Neural progenitor cell (in vitro differentiated cells): Measurements from ENCODE around the gene KCNQ1. TPM values are rescaled to one million over a fixed set of nuclear protein-coding genes. Genes with fewer than 3 reads are reported as not detected.

Experiments used
- DNase-seq: peaks from one replicate; pipeline ENCODE4 v3.0.0-alpha.2; 2016; ENCODE audit warnings: low spot score
- H2AFZ ChIP-seq: fragments of 200-600 bp; sonication (generic); replicated peaks from 2 replicates; pipeline ENCODE4 v1.6.1; 2016; ENCODE audit warnings: antibody characterized with exemption
- H3F3A ChIP-seq: fragments of 200-600 bp; sonication (generic); 2 replicates; pipeline ENCODE4 v1.6.1; 2016; ENCODE audit warnings: antibody characterized with exemption, low read depth
- H3K27ac ChIP-seq: fragments of 200-600 bp; sonication (generic); 2 replicates; pipeline ENCODE4 v1.5.1; 2016; ENCODE audit warnings: mild to moderate bottlenecking
- H3K27me3 ChIP-seq: fragments of 200-600 bp; sonication (generic); 2 replicates; pipeline ENCODE4 v1.6.1; 2016; ENCODE audit warnings: mild to moderate bottlenecking, moderate library complexity
- H3K36me3 ChIP-seq: fragments of 200-600 bp; sonication (generic); 2 replicates; pipeline ENCODE4 v1.5.1; 2016
- H3K4me1 ChIP-seq: fragments of 200-600 bp; sonication (generic); 2 replicates; pipeline ENCODE4 v1.6.1; 2016; ENCODE audit warnings: mixed run types
- H3K4me2 ChIP-seq: fragments of 200-600 bp; sonication (generic); 2 replicates; pipeline ENCODE4 v1.6.1; 2016
- H3K4me3 ChIP-seq: fragments of 200-600 bp; sonication (generic); 2 replicates; pipeline ENCODE4 v1.5.1; 2016
- H3K79me2 ChIP-seq: fragments of 200-600 bp; sonication (generic); 2 replicates; pipeline ENCODE4 v1.6.1; 2016; ENCODE audit warnings: low read depth
- H3K9ac ChIP-seq: fragments of 200-600 bp; sonication (generic); 2 replicates; pipeline ENCODE4 v1.6.1; 2016
- H3K9me3 ChIP-seq: fragments of 200-600 bp; sonication (generic); 2 replicates; pipeline ENCODE4 v1.5.1; 2016; ENCODE audit warnings: low read depth
- H4K20me1 ChIP-seq: fragments of 200-600 bp; sonication (generic); 2 replicates; pipeline ENCODE4 v1.6.1; 2016; ENCODE audit warnings: low read depth
- H3K27ac Mint-ChIP-seq: 3 replicates; pipeline ENCODE4 v1.8.0; 2021; ENCODE audit warnings: mixed read lengths
- H3K27me3 Mint-ChIP-seq: 2 replicates; pipeline ENCODE4 v1.8.0; 2022; ENCODE audit warnings: low read depth, mild to moderate bottlenecking, inconsistent platforms, moderate library complexity, mixed read lengths; ENCODE audit not compliant: insufficient read depth
- H3K36me3 Mint-ChIP-seq: 3 replicates; pipeline ENCODE4 v1.8.0; 2021; ENCODE audit warnings: mixed read lengths
- H3K4me1 Mint-ChIP-seq: 3 replicates; pipeline ENCODE4 v1.8.0; 2021; ENCODE audit warnings: mixed read lengths
- H3K4me3 Mint-ChIP-seq: 3 replicates; pipeline ENCODE4 v1.8.0; 2021; ENCODE audit warnings: mild to moderate bottlenecking, moderate library complexity, mixed read lengths
- H3K9me3 Mint-ChIP-seq: 3 replicates; pipeline ENCODE4 v1.8.0; 2020; ENCODE audit warnings: mixed read lengths
- CTCF ChIP-seq: fragments of 200-600 bp; sonication (generic); IDR thresholded peaks from 2 replicates; pipeline ENCODE4 v1.5.1; 2017; ENCODE audit warnings: antibody characterized with exemption, mild to moderate bottlenecking
- EZH2 ChIP-seq: fragments of 200-600 bp; sonication (generic); IDR thresholded peaks from 2 replicates; pipeline ENCODE4 v1.6.1; 2017; ENCODE audit warnings: antibody characterized with exemption, mild to moderate bottlenecking, moderate library complexity
- EZH2phosphoT487 ChIP-seq: fragments of 200-600 bp; sonication (generic); IDR thresholded peaks from 2 replicates; pipeline ENCODE4 v1.6.1; 2017; ENCODE audit warnings: antibody characterized with exemption
- total RNA-seq: library from RNA; depleted of rRNA; stranded (reverse); fragments of >200 nt; gene quantifications from 2 replicates; pipeline ENCODE4 v1.2.3, GENCODE V29; 2015; ENCODE audit warnings: low replicate concordance

KCNQ1 gene
- total RNA-seq, 1 donor from 2014 or later = 0.11 TPM

DNA sequence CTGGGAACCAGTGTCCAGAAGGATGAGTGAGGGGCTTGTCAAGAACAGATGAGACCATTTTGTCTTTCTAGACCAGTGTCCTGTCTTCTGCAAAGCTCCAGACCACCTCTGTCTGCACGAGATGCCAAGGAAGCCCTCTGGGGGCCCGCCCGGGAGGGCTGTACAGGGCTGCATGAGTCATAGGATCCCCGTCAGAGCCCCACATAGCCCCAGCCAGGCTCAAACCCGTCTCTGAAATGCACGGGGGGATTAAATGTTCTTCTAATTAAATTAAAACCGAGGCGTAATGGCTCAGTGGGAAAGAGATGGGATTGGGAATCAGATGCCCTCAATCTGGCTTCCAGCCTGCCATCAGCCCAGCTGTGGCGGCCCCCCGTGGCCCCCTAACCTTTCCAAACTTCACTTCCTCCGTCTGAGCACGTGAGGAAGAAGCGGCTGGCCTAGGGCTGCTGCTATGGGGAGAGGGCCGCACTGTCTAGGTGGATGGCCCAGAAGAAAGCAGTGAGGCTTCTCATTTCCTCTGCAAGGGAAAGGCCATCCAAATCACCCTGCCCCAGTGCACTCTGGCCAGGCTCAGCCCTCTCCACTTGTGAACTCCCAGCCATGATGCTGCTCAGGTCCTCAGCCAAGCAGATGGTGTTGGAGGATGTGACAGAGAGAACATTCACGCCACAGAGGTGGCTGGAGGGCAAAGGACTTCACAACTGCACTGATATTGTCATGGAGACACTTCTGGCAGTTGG lies 222.2 kb downstream of the KCNQ1 start:
- H3K4me2 ChIP-seq = no peak overlapping the region
- Mint-ChIP-seq H3K27me3 (peaks cover 11% of the 10 kb centered on the region), H3K9me3 (peaks cover 23% of the 10 kb centered on the region), H3K4me3 (no peak overlapping the region), H3K27ac (no peak overlapping the region), H3K4me1 (no peaks in the 10 kb centered on the region), H3K36me3 (peaks cover 29% of the 10 kb centered on the region)
- no peak for DNase-seq
- no peaks in the 10 kb centered on the region for H4K20me1 ChIP-seq
- H3K27ac ChIP-seq = no peak overlapping the region
- peaks cover 2% of the 10 kb centered on the region for H3K4me1 ChIP-seq
- no peak overlapping the region for H3K9ac ChIP-seq
- H2AFZ ChIP-seq = no peak overlapping the region
- no peak for TF ChIP-seq CTCF
- H3F3A ChIP-seq = no peaks in the 10 kb centered on the region
- no peaks in the 10 kb centered on the region for H3K27me3 ChIP-seq
- H3K9me3 ChIP-seq = no peaks in the 10 kb centered on the region
- no peaks in the 10 kb centered on the region for H3K36me3 ChIP-seq
- no peaks in the 10 kb centered on the region for H3K79me2 ChIP-seq
- H3K4me3 ChIP-seq = no peak overlapping the region

- no peaks in the 10 kb centered on the region for H3K4me1 Mint-ChIP-seq
- peaks cover 17% of the 10 kb centered on the region for H3K9me3 Mint-ChIP-seq
- no peaks in the 10 kb centered on the region for H3K79me2 ChIP-seq
These were observed 223.1 kb downstream of the KCNQ1 start for GRCh38 chr11:2667940-2668339.

GRCh38 chr11:2668876-2669275 lies 224.1 kb downstream of the KCNQ1 start:
- TF ChIP-seq CTCF (no peak), EZH2phosphoT487 (no peak), EZH2 (no peak)
- no peak for DNase-seq

More at GRCh38 chr11:2667940-2668339, 223.1 kb downstream of the KCNQ1 start:
- Histone ChIP-seq H3K4me3 (no peak overlapping the region), H3K27ac (no peak overlapping the region), H3F3A (no peaks in the 10 kb centered on the region), H3K27me3 (no peaks in the 10 kb centered on the region), H3K9me3 (no peaks in the 10 kb centered on the region), H3K36me3 (no peaks in the 10 kb centered on the region), H3K4me1 (peaks cover 7% of the 10 kb centered on the region), H3K4me2 (no peak overlapping the region), H2AFZ (no peak overlapping the region), H3K9ac (no peak overlapping the region), H4K20me1 (no peaks in the 10 kb centered on the region)
- no peak for TF ChIP-seq EZH2
- no peak for TF ChIP-seq CTCF
- no peak for TF ChIP-seq EZH2phosphoT487
- H3K4me3 Mint-ChIP-seq = no peak overlapping the region
- peaks cover 10% of the 10 kb centered on the region for H3K27me3 Mint-ChIP-seq
- no peak for DNase-seq
- peaks cover 24% of the 10 kb centered on the region for H3K36me3 Mint-ChIP-seq
- no peak overlapping the region for H3K27ac Mint-ChIP-seq

More at GRCh38 chr11:2668876-2669275, 224.1 kb downstream of the KCNQ1 start:
- Mint-ChIP-seq H3K9me3 (peaks cover 11% of the 10 kb centered on the region), H3K27ac (no peak overlapping the region), H3K27me3 (peaks cover 13% of the 10 kb centered on the region), H3K36me3 (peaks cover 22% of the 10 kb centered on the region), H3K4me3 (no peak overlapping the region), H3K4me1 (peaks cover 2% of the 10 kb centered on the region)
- H4K20me1 ChIP-seq = no peaks in the 10 kb centered on the region
- H3K4me3 ChIP-seq = no peak overlapping the region
- H3K4me1 ChIP-seq = peaks cover 7% of the 10 kb centered on the region
- no peaks in the 10 kb centered on the region for H3K36me3 ChIP-seq
- H3F3A ChIP-seq = no peaks in the 10 kb centered on the region
- no peak overlapping the region for H3K27ac ChIP-seq
- H2AFZ ChIP-seq = no peak overlapping the region
- no peaks in the 10 kb centered on the region for H3K27me3 ChIP-seq
- H3K4me2 ChIP-seq = no peak overlapping the region
- H3K79me2 ChIP-seq = no peaks in the 10 kb centered on the region
- H3K9ac ChIP-seq = no peak overlapping the region
- no peaks in the 10 kb centered on the region for H3K9me3 ChIP-seq
